OCI-LY1 (cell line): ENCODE results near the gene PLGLB1.
"Not testable (repeated sequence)": the region's sequence is repeated elsewhere in the genome, so short reads cannot be mapped to it uniquely, and the experiment has no call there.

Source experiments
- EZH2 ChIP-seq: fragments of 200-600 bp; sonication (generic), shearing (Covaris generic); IDR thresholded peaks from 2 replicates; pipeline ENCODE4 v1.8.0; 2017; ENCODE audit warnings: borderline replicate concordance, mixed run types, mild to moderate bottlenecking, antibody characterized with exemption, low read length, moderate library complexity, mixed read lengths
- TF ChIP-seq, protein P1 (sequence below): fragments of 200-600 bp; sonication (generic), shearing (Covaris generic); IDR thresholded peaks from 2 replicates; pipeline ENCODE4 v1.5.1; 2017; ENCODE audit warnings: mild to moderate bottlenecking, antibody characterized with exemption, low read length, moderate library complexity, mixed read lengths

DNA sequence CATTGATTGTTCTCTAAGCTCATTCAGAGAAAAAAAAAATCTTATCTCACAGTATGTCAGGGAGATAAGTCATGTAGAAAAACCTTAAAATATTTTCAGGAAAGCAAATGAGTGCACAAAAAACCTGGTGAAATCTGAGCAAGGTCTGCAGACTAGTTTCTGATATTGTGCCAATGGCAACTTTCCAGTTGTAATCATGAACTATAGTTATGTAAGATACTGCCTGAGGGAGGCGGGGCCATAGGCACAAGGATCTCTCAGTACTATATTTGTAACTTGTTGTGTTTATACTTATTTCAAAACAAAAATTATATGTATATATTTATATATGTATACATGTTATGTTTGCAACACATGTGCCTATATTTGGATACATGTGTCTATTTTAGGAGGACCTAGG lies 5.2 kb upstream of the PLGLB1 start:
- TF ChIP-seq, protein P1, sequence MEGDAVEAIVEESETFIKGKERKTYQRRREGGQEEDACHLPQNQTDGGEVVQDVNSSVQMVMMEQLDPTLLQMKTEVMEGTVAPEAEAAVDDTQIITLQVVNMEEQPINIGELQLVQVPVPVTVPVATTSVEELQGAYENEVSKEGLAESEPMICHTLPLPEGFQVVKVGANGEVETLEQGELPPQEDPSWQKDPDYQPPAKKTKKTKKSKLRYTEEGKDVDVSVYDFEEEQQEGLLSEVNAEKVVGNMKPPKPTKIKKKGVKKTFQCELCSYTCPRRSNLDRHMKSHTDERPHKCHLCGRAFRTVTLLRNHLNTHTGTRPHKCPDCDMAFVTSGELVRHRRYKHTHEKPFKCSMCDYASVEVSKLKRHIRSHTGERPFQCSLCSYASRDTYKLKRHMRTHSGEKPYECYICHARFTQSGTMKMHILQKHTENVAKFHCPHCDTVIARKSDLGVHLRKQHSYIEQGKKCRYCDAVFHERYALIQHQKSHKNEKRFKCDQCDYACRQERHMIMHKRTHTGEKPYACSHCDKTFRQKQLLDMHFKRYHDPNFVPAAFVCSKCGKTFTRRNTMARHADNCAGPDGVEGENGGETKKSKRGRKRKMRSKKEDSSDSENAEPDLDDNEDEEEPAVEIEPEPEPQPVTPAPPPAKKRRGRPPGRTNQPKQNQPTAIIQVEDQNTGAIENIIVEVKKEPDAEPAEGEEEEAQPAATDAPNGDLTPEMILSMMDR: not testable (repeated sequence)
- TF ChIP-seq EZH2: not testable (repeated sequence)
